Urinary bladder (tissue), 4 donors: ENCODE data around the gene CCDC40. TPM values are rescaled to one million over a fixed set of nuclear protein-coding genes. Genes with fewer than 3 reads are reported as not detected.

Experiments
- DNase-seq: peaks from one replicate; pipeline ENCODE4 v3.0.0-alpha.2; 2015; ENCODE audit errors: extremely low spot score
- H3K27ac ChIP-seq: one replicate; pipeline ENCODE4 v1.5.1; 2013; ENCODE audit warnings: low read depth, mild to moderate bottlenecking, moderate library complexity
- H3K36me3 ChIP-seq: one replicate; pipeline ENCODE4 v1.6.1; 2013; ENCODE audit warnings: mild to moderate bottlenecking, moderate library complexity; ENCODE audit not compliant: insufficient read depth
- H3K4me1 ChIP-seq: one replicate; pipeline ENCODE4 v1.6.1; 2013; ENCODE audit warnings: mild to moderate bottlenecking, moderate library complexity; ENCODE audit not compliant: insufficient read depth
- H3K4me3 ChIP-seq: one replicate; pipeline ENCODE4 v1.5.1; 2013; ENCODE audit warnings: low read depth, low read length
- WGBS: extraction: QIAGEN DNeasy Blood & Tissue Kit; methylation state at CpG from one replicate; pipeline ENCODE4 v1.1.7; 2013; 5-methylcytosine and 5-hydroxymethylcytosine counted together
- polyA plus RNA-seq: library from polyadenylated mRNA; stranded (reverse); fragments of 200-250 nt; gene quantifications from one replicate; pipeline ENCODE4 v1.2.3, GENCODE V29; 2013
- total RNA-seq: library from RNA; depleted of rRNA; stranded (reverse); fragments of >200 nt; gene quantifications from one replicate; pipeline ENCODE4 v1.2.3, GENCODE V29; 2014
- donor health status: healthy with polysubstance abuse.
- donor health status: healthy.

The CCDC40 gene
- total and polyA plus RNA-seq, 2 donors = 2.2 to 8.0 TPM

DNA sequence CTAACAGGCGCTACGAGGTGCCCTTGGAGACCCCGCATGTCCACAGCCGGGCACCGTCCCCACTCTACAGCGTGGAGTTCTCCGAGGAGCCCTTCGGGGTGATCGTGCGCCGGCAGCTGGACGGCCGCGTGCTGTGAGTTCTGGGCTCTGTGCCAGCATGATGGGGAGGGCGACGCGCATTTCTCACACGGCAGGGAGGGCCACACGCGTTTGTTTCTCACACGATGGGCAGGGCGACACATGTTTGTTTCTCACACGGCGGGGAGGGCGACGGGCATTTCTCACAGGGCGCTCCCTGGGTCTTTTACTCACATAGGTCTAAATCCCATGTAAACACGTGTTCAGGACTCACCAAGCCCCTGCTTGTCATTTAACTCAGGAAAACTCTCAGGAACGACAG lies 69.3 kb downstream of the CCDC40 start:
- Histone ChIP-seq H3K4me1 (no peaks in the 10 kb centered on the region), H3K36me3 (no peaks in the 10 kb centered on the region), H3K27ac (no peak overlapping the region), H3K4me3 (no peak overlapping the region)
- WGBS = 47% methylated on average over 29 of the region's 29 CpGs
- no peak for DNase-seq

GRCh38 chr17:80106176-80106575 lies 69.7 kb downstream of the CCDC40 start:
- Histone ChIP-seq H3K4me3 (no peak overlapping the region), H3K4me1 (no peaks in the 10 kb centered on the region), H3K27ac (no peak overlapping the region), H3K36me3 (no peaks in the 10 kb centered on the region)
- 59% methylated on average over 10 of the region's 10 CpGs for WGBS
- no peak for DNase-seq

DNA sequence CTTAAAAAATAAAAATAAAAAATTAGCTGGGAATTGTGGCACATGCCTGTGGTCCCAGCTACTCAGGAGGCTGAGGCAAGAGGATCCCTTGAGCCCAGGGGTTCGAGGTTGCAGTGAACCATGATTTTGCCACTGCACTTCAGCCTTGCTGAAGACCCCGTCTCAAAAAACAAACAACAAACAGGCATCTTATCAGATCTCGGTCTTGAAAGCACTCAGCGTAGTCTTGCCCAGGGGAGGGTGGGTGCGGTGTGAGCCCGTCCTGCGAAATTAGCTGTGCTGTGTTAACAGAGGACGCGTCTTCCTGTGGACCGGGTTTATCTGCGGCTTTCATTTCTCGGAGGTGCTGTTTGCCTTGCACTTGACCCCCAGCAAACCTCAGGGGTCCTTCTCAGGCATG lies 70.3 kb downstream of the CCDC40 start:
- Histone ChIP-seq H3K27ac (no peak overlapping the region), H3K4me1 (no peaks in the 10 kb centered on the region), H3K4me3 (no peak overlapping the region), H3K36me3 (no peaks in the 10 kb centered on the region)
- DNase-seq = no peak
- 83% methylated on average over 12 of the region's 12 CpGs for WGBS

GRCh38 chr17:80107231-80108021 lies 71.0 kb downstream of the CCDC40 start:
- Histone ChIP-seq H3K36me3 (no peaks in the 10 kb centered on the region), H3K4me3 (no peak overlapping the region), H3K4me1 (no peaks in the 10 kb centered on the region), H3K27ac (no peak overlapping the region)
- 93% methylated on average over 46 of the region's 46 CpGs for WGBS
- DNase-seq = no peak

DNA sequence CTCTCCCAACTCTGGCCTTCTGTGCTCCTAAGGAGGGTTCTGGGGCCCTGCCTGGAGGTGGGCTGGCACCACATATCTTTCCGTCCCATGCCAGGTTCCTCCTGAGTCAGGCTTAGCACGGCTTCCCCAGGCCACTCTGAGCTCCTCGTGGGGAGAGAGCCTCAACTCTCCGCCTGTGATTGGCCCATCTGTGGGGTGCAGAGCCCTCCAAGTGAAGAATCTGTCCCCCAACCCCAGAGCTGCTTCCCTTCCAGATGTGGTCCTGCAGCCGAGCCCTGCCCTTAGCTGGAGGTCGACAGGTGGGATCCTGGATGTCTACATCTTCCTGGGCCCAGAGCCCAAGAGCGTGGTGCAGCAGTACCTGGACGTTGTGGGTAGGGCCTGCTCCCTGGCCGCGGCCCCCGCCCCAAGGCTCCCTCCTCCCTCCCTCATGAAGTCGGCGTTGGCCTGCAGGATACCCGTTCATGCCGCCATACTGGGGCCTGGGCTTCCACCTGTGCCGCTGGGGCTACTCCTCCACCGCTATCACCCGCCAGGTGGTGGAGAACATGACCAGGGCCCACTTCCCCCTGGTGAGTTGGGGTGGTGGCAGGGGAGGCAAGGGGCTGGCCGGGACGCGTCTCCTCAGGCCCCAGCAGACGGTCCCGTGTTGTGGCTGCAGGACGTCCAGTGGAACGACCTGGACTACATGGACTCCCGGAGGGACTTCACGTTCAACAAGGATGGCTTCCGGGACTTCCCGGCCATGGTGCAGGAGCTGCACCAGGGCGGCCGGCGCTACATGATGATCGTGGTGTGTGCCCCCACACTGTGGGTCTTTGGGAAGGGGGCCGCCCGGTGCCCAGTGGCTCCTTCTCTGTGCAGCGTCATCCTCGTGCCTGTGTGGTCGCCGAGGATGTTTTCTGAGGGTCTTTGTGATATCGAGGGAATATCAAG lies 71.9 kb downstream of the CCDC40 start:
- DNase-seq = no peak
- no peaks in the 10 kb centered on the region for H3K4me1 ChIP-seq
- WGBS = 91% methylated on average over 40 of the region's 40 CpGs
- no peaks in the 10 kb centered on the region for H3K36me3 ChIP-seq
- H3K4me3 ChIP-seq = no peak overlapping the region
- no peak overlapping the region for H3K27ac ChIP-seq

GRCh38 chr17:80109066-80109660 lies 72.7 kb downstream of the CCDC40 start:
- H3K4me3 ChIP-seq = no peak overlapping the region
- WGBS = 87% methylated on average over 13 of the region's 13 CpGs
- H3K4me1 ChIP-seq = no peaks in the 10 kb centered on the region
- DNase-seq = no peak
- no peaks in the 10 kb centered on the region for H3K36me3 ChIP-seq
- H3K27ac ChIP-seq = no peak overlapping the region

DNA sequence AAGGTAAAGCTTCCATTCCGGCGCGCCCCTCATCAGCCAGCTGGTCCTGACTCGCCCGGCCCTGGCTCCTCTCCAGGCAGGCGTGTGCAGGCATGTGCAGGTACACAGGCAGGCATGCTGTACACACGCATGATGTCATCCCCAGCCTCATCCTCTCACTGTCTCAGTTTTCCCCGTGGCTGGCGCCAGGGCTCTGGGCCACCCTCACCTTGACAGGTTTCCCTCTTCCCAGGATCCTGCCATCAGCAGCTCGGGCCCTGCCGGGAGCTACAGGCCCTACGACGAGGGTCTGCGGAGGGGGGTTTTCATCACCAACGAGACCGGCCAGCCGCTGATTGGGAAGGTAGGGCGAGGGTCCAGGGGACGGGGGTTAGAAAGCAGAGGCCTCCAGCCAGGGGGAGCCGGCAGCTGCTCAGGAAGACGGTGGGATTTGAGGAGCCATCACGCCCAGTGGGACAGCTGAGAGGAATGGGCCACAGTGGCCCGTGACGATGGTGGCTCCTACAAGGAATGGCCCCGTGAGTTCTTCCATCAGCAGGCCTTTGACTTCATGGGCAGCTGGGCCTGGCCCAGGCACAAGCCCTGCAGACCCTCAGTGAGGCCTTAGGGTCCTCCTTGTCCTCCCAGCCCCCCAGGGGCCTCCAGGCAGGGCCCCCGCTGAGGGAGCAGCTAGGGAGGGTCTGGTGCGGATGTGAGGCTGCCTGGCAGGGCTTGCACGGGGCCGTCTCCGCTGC lies 73.4 kb downstream of the CCDC40 start:
- Histone ChIP-seq H3K4me1 (no peaks in the 10 kb centered on the region), H3K4me3 (no peak overlapping the region), H3K27ac (no peak overlapping the region), H3K36me3 (no peaks in the 10 kb centered on the region)
- WGBS = 86% methylated on average over 30 of the region's 30 CpGs
- peak; percentile 52 for DNase-seq

DNA sequence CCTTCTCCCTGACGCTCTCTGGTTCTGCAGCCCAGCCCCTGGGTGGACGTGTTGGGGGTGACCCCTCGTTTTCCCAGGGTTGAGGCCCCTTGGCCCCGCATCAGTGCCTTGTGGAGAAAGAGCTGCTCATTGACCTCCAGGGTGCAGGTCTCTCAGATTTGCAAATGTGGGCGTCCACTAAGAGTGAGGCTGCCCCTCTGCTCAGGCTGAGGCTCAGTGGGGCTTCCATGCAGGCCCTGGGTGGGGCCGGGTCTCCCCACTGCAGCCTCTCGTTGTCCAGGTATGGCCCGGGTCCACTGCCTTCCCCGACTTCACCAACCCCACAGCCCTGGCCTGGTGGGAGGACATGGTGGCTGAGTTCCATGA lies 74.0 kb downstream of the CCDC40 start:
- Histone ChIP-seq H3K4me1 (no peaks in the 10 kb centered on the region), H3K36me3 (no peaks in the 10 kb centered on the region), H3K4me3 (no peak overlapping the region), H3K27ac (no peak overlapping the region)
- no peak for DNase-seq
- WGBS = 83% methylated on average over 9 of the region's 9 CpGs

DNA sequence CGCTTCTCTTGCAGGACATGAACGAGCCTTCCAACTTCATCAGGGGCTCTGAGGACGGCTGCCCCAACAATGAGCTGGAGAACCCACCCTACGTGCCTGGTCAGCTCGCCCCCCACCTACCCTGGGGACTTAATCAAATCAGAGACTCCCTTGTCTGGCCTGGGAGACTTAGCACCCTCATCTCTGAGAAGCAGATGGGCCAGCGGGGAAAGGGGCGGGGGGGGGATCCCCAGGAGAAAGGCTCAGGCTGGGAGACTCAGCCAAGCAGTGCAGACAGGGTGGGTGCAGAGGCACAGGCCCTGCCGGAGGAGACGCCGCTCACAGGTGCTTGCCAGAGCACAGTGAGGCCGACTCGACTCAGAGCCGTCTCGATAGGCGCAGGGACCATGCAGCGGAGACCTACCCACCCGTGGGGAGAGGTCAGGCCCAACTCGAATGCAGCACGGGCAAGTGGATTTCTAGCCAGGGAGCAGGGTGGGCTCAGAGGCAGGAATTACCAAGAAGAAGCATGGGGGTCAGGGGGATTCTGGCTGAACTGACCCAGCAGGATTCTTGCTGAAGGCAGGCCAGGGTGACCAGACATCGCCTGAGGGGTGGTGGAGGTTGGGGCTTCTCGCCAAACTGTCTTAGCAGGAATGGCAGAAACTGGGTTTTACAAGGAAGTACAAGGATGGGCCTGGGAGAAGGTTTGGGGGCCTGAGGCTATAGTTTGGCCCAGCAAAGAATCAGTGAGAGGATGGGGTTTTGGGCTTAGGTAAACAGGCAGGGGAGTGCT lies 74.7 kb downstream of the CCDC40 start:
- Histone ChIP-seq H3K4me3 (no peak overlapping the region), H3K36me3 (no peaks in the 10 kb centered on the region), H3K4me1 (no peaks in the 10 kb centered on the region), H3K27ac (no peak overlapping the region)
- 91% methylated on average over 21 of the region's 21 CpGs for WGBS
- DNase-seq = no peak

DNA sequence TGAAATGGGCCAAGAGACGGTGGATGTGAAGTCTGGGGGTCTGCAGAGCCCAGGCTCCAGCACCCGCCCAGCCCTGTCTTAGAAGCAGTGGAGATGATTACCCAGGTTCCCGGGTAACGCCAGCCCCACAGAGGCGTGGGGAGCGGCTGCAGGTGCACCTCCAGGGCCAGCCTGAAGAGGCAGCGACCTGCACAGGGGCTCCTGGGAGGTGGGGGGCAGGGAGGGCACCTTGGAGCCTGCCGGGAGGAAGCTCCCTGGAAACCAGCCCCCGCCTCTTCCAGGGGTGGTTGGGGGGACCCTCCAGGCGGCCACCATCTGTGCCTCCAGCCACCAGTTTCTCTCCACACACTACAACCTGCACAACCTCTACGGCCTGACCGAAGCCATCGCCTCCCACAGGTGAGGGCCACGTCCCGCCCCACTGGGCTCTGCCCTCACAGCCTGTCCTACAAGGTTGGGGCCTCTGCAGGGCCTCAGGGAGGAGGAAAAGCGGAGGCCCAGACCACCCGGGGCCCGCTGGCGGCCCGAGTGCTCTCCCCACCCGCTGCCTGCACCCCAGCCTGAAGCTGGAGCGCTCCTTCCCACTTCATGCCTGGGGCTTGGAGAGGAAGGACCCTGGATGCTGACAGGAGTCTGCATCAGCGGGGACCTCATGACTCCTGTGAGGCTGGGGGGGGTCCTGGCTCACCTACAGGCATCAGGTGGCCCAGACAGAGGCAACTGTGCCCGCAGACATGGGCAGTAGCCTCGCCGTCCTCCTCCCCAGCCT lies 75.4 kb downstream of the CCDC40 start:
- no peak for DNase-seq
- Histone ChIP-seq H3K4me3 (no peak overlapping the region), H3K27ac (no peak overlapping the region), H3K4me1 (no peaks in the 10 kb centered on the region), H3K36me3 (no peaks in the 10 kb centered on the region)
- 89% methylated on average over 26 of the region's 26 CpGs for WGBS

- Histone ChIP-seq H3K4me1 (no peaks in the 10 kb centered on the region), H3K36me3 (no peaks in the 10 kb centered on the region), H3K27ac (no peak overlapping the region), H3K4me3 (no peak overlapping the region)
- no peak for DNase-seq
- 93% methylated on average over 24 of the region's 24 CpGs for WGBS
Measured at GRCh38 chr17:80112471-80113032, 76.1 kb downstream of the CCDC40 start.

GRCh38 chr17:80113033-80113484 lies 76.6 kb downstream of the CCDC40 start:
- Histone ChIP-seq H3K27ac (no peak overlapping the region), H3K4me3 (no peak overlapping the region), H3K4me1 (no peaks in the 10 kb centered on the region), H3K36me3 (no peaks in the 10 kb centered on the region)
- WGBS = 90% methylated on average over 20 of the region's 20 CpGs
- DNase-seq = no peak
